Astrocyte of the spinal cord (primary cell): ENCODE measurements around the gene DYNC2H1.

Source experiments
- DNase-seq: peaks from one replicate; pipeline ENCODE4 v3.0.0; 2011; ENCODE audit warnings: low read depth, low spot score
- H3K4me3 ChIP-seq: 2 replicates; pipeline ENCODE4 v1.5.1; 2011; ENCODE audit warnings: low read depth, mild to moderate bottlenecking, low read length, moderate library complexity
- in situ Hi-C: cut with HindIII; loops from 2 replicates; pipeline ENCODE4 v1.10.0; 2017; ENCODE audit warnings: low sequenced_read_pairs
- TF ChIP-seq, protein P1 (sequence below): IDR thresholded peaks from 2 replicates; pipeline ENCODE4 v1.5.1; 2012; ENCODE audit warnings: low read depth, mild to moderate bottlenecking, low read length, inconsistent platforms

Gene DYNC2H1

DNA sequence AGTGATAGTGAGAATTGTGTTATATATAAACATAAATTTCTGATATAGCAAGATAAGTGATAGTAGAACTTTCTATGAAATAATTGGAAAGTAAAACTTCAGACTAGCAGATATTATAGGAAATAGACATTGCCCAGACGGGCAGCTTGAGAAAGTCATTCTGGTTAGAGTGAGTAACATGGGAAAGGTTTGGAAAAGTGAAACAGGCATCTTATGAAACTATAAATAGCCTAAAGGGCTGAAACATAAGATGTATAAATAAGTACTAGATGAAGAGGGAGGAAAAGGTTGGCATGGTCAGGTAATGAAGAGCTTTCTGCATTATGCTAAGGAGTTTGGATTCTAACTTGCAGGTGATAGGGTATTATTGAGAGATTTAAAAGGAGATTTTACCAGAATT is 101.3 kb downstream of the DYNC2H1 start:
- in situ Hi-C loops, result no loop called here
- TF ChIP-seq, protein P1, sequence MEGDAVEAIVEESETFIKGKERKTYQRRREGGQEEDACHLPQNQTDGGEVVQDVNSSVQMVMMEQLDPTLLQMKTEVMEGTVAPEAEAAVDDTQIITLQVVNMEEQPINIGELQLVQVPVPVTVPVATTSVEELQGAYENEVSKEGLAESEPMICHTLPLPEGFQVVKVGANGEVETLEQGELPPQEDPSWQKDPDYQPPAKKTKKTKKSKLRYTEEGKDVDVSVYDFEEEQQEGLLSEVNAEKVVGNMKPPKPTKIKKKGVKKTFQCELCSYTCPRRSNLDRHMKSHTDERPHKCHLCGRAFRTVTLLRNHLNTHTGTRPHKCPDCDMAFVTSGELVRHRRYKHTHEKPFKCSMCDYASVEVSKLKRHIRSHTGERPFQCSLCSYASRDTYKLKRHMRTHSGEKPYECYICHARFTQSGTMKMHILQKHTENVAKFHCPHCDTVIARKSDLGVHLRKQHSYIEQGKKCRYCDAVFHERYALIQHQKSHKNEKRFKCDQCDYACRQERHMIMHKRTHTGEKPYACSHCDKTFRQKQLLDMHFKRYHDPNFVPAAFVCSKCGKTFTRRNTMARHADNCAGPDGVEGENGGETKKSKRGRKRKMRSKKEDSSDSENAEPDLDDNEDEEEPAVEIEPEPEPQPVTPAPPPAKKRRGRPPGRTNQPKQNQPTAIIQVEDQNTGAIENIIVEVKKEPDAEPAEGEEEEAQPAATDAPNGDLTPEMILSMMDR, result no peak
- no peak overlapping the region for H3K4me3 ChIP-seq
- no peak for DNase-seq

DNA sequence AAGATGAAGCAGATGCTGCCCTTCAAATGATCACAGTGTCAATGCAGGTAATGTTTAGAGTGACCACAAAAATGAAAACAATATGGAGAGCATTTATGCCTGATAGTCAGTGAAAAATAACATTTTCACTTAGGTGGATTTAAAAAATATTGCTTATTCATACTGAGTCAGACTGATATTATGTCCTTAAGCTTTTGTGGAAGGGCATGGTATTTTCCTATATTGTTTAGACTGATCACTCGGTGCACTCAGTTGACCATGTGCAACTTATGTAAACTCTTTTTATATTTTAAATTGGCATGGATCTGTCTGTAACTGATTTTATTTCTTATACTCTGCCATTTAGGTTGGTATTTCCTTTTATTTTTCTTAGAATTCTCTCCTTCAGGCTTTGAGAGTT is 106.6 kb downstream of the DYNC2H1 start:
- H3K4me3 ChIP-seq, result no peak overlapping the region
- TF ChIP-seq, protein P1, result no peak
- in situ Hi-C loops, result no loop called here
- no peak for DNase-seq

DNA sequence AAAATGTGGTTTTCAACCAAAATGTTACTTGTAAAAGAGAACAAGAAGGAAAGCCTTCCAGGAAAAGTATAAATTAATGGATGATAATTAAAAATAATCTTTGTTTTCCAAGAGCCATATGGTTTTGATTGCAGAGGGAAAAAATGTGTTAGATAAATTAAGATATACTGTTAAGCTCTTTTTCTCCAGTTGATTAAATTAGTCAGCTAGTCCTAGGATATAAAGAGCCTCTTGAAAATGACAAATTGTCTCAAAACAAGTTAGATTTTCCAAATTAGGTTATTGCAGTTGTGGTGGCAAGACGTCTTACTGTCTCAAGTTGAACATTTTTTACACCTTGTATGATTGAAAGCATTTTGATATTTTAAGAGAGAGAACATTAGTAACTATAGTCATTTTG is 110.9 kb downstream of the DYNC2H1 start:
- in situ Hi-C loops, result no loop called here
- H3K4me3 ChIP-seq, result no peak overlapping the region
- TF ChIP-seq, protein P1, result no peak
- DNase-seq, result no peak

DNA sequence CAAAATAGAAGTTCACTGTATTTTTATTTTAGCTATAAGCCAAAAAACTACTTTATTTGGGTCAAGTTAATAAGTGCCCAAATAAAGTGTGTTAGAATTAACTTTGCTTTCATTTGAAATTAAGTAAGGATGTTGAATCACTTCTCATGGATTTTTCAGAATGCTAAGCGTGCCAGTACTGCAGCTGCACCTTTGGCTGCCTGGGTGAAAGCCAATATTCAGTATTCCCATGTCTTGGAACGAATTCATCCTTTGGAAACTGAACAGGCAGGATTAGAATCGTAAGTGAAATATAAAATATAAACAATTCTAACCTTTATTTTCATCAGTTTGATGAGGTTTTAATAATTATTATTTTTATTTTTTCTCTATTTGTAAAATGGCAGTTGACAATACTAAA is 113.6 kb downstream of the DYNC2H1 start:
- no peak overlapping the region for H3K4me3 ChIP-seq
- in situ Hi-C loops, result no loop called here
- peak; percentile 20 for DNase-seq
- TF ChIP-seq, protein P1, result no peak

DNA sequence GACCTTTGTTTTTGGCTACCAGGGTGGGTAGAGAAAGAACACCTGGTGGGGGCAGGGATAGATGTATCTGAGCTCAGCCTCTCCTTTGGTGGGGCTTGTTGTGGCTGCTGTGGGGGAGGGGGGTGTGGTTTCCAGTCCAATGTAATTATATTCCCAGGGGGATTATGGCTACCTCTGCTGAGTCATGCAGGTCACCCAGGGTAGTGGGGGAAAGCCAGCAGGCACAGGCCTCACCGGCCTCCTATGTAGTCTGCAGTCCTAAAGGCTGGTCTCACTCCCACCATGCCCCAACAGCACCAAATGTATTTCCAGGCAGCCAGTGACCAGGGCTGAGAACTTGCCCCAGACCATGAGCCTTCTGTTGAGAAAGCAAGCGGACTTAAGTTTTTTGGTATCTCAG is 119.6 kb downstream of the DYNC2H1 start:
- TF ChIP-seq, protein P1, result no peak
- no peak for DNase-seq
- in situ Hi-C loops, result no loop called here
- H3K4me3 ChIP-seq, result no peak overlapping the region

DNA sequence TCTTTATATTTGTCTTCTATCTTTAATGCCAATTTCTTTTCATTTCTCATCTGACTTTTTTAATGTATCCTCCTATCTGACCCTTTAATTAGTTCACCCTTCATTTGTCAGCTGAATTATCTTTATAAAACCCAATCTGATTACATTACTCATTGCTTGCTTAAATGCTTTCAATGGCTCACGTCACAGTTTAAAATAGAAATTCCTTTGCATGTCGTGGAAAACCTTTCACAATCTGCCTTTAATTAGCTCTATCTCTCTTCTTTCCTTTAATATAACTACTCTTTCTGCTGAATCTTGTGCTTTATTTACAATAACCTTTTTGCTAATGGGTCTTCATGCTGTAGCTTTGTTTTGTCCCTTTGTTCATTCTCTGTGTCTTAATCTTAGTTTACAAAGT is 125.7 kb downstream of the DYNC2H1 start:
- in situ Hi-C loops, result no loop called here
- TF ChIP-seq, protein P1, result no peak

DNA sequence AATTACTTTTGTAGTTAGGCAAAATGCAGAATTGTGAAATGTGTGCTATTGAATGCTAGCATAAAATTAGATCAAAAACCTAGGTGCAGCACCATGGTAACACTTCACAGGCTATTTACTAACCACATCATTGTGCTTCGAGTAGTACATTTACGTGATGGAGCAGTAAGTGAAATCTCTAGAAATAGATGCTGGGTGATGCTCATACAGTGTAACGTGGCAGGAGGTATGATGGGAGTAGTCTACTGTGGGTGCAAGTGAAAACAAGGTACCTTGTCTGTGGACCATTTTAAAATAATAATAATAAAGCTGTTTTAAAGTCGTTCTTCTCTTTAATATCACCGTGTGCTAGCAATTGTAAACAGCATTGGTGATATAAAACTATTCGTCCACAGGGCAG is 132.3 kb downstream of the DYNC2H1 start:
- in situ Hi-C loops, result no loop called here
- no peak overlapping the region for H3K4me3 ChIP-seq
- no peak for DNase-seq
- TF ChIP-seq, protein P1, result no peak

More for the DNA sequence above, 125.7 kb downstream of the DYNC2H1 start:
- DNase-seq, result peak; percentile 14
- no peak overlapping the region for H3K4me3 ChIP-seq
